C1 segment of cervical spinal cord (tissue), 14 donors: ENCODE measurements around the gene CTNNA3.

Experiments used
- DNase-seq, 14 donors: peaks; one replicate each; lab custom pipeline; 2025; lab: John Stamatoyannopoulos, UW

CTNNA3 gene

GRCh38 chr10:67033878-67034277 is 662.1 kb downstream of the CTNNA3 start:
- no peak for DNase-seq

DNA sequence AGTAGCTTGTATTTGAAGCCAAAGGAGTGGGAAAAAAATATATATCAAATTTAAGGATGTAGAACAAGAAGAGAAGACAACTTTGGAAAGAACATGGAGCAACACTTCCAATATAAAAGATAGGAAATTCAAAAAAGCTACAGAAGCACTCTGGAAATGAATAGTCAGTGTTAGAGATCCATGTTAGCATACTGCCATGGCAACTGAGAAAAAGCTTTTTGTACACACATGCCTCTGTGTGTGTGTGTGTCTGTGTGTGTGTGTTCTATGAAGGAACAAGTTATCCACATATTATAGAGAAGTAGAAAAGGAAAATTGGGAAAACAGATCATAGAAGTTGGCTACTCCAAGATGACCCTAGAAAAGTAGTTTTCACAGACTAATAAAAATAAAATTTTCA is 673.9 kb downstream of the CTNNA3 start:
- DNase-seq, result no peak

DNA sequence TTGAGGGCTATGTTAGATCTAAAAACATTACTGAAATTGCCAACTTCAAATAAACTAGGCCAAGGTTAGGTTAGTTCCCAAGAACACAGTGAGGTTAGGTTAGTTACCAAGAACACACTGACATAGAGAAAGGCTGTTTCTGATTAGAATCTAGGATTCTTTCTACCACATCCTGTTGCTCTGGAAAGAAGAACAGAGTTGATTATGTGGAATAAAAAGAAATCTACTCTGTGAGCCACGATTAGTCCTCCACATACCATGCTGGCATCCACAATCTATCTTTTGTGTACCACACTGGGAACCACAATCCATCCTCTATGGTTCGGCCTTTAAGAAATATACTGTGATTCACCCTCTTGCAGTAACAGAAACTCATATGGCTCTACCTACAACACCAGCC is 678.8 kb downstream of the CTNNA3 start:
- DNase-seq, result no peak

GRCh38 chr10:67015225-67015624 is 680.8 kb downstream of the CTNNA3 start:
- no peak for DNase-seq

DNA sequence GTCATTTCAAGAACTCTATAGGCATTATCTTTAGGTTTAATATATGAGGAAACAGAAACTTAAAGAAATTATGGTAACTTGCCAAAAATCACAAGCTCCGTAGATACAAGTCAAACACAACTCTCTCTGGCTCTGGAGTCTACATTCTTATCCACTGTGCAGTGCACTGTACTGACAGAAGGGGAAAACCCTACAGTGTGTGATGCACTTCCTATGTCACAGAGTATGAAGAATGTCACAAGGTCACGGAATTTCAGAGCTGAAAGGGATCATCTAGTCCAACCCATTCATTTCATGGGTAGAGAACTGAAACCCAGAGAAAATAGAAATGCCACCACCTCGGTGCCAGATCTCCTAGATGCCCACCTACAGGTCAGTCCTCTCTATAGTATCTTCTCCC is 684.0 kb downstream of the CTNNA3 start:
- DNase-seq, result no peak

DNA sequence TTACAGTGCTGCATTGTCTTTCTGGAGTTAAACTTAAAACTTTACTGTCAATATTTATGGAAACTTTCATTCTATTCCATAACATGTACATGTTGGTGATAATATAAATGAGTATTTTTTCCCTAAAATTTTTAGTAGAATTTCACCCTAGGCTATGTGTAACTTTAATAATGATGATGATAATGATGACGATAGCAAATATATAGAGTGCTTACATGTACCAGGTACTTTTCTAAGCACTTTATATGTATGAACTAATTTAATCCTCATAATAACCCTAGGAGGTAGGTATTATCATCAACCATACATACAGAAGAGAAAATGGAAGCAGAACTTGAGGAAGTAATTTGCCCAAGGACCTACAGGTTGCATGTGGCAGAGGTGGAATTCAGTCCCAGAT is 684.5 kb downstream of the CTNNA3 start:
- no peak for DNase-seq

- DNase-seq, result no peak
These were observed 690.0 kb downstream of the CTNNA3 start for GRCh38 chr10:67005981-67006380.

GRCh38 chr10:67004690-67005089 is 691.3 kb downstream of the CTNNA3 start:
- DNase-seq, result no peak

DNA sequence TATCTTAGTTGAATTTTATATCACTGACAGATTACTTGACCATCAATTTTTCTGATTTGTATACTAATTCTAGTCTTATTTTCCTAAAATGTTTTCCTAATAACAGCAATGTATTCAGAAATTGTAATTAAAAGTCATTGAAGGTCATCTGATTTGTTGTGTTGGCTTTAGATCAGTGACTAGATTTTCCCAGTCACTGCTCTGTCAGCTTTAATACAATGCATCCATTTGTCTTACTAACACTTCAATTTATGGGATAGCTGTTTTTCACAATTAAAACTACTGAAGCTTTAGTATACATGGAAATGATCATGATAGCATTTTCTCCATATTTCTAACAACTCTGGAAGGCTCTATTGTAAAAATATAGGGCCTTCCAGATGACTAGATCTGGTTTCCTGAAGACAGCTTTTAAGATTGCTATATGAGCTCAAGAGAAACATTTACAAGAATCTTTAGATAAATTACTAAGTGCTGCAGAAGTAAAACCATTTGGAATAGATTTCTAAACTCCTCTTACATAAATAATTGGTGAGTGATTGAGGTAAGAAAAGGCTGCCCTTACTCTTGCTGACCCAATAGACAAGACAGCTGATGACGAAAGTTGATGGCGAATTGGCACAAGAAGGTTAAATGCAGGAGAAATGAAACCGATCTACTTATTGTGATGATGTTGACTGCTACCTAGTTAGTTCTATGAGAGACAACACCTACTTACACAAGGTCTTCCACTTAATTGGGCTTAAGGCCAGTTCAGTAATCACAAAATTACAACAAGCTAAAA is 696.0 kb downstream of the CTNNA3 start:
- DNase-seq, result no peak

DNA sequence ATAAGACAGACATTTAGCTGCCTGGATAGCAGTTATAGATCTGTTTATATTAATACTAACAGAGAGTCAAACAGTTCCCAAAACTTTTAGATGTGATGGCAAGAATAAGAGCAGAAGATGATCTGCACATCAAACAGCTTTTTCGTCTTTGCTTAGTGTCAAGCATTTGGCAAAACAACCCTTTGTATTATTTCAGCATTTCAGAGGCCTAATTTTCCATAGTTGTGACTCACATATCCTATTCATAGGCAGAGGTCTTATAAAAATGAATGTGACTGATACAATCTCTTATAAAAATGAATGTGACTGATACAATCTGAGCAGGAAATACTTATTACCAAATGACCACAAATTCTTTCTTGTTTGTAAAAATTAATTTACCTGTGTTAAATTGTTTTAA is 699.0 kb downstream of the CTNNA3 start:
- no peak for DNase-seq

DNA sequence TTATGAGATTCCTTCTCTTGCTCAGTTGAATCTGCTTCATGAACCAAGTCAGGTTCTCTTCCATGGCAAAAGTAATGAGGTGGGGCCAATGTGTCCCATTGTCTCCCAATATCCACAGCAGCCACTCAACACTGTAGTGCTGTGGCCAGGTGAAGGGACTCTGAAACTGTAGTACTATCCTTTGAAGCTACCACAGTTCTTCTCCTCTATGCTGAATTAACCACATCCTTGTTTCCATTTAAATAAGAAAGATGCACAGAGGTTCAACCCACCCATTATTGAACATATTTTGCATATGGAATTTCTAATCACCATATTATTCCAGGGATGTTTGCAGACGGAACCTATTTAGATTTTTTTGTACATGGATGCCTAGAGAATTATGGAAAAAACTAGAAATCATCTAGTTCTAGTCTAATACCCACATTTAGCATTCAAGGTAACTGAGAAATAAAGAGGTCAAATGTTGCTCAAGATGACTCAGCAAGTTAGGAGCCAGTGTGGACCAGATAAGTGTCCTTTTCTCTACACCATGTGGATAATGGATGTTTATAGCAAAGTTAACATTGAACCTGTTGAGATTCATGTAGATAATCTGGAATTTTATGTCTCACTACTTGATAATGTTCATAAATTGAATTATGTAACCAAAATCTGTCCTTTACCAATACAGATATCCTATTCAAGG is 705.7 kb downstream of the CTNNA3 start:
- no peak for DNase-seq

DNA sequence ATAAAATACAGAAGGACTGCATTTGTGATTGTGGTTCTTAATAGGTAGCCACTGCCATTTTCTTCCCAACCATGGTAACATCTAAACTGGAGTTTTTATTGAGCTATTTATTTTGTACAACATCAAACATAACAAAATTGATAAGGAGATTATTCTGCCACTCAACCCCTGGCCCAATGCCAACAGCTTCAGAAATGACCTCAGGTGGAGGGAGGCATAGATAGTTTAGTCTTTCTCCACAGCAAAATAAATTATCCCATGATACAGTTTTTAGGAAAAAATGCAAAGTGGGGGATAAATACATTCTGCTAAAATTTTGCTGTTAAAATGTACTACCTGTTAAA is 712.5 kb downstream of the CTNNA3 start:
- no peak for DNase-seq

GRCh38 chr10:66982792-66983474 is 713.1 kb downstream of the CTNNA3 start:
- peak in 1 of 14 donors; percentile 52 for DNase-seq

DNA sequence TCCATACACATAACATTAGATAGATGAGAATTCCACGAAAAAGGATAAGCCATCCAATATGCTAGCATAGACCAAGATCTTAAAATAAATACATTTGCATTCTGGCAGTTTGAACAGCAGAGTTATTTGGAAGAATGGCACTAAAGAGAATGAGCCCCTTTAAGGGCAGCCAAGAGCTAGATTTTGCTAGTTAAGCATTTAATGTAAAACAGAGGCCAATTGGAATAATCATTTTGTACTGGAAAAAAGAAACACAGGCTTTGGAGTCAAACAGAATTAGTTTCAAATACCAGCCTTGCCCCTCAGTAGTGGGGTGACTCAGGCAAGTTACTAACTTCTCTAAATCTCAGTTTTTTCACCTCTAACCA is 714.0 kb downstream of the CTNNA3 start:
- no peak for DNase-seq

DNA sequence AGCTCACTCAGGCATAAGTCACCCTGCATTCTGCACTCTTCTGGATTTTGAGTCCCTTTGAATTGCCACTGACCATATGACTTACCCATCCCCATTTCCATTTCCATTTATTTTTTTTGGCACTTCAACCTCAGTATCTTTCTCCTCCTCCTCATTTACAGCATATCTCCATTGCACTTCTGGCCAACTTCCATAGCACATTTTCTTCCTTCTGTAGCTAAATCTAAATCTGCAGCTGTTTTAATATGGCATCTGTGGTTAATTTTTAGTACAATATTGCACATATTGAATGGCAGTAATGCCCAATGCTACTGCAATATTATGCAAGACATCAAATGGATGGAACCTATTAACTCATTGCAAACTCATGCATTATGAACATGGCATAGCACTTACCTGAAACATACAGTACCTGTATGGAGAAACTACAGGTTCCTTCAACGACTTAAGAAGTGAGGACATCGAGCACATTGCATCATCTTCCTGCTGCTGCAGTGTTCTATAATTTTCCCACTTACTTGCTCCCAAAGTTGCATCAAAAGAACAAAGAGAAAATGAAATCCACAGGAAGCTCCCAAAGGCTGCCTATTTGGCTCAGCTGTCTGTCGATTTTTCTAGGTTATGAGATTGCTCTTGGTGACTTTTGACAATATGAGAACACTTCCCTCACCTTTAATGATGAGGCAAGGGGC is 714.5 kb downstream of the CTNNA3 start:
- peak in 1 of 14 donors; percentile 47 for DNase-seq

DNA sequence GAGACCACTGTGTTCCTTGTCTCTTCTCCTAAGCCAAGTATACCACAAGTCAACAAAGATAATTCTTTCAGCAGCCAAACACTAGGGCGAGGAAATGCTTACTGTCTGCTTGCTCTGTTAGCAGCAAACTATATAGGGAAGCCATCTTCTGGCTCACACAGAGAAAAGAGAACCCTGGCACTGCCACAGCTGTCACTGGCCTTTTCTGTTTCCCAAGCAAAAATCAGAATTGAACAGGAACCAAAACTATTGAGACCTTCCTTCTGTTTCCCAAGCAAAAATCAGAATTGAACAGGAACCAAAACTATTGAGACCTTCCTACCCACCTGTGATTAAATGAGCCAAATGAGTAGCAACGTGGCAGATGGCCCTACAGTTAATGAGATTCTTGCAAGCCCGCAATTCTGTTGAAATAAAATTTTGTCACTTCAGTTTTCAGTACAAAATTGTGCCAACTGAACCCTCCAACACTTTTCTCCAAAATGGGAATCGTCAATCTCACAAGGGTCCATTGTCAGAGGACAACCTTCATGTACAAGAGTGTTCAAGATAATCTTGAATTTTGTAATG is 715.7 kb downstream of the CTNNA3 start:
- peak in 1 of 14 donors; percentile 63 for DNase-seq

- peak in 2 of 14 donors; percentile 9 to 76 for DNase-seq
These were observed 731.0 kb downstream of the CTNNA3 start for GRCh38 chr10:66964946-66965345.

- DNase-seq, result no peak
These were observed 737.5 kb downstream of the CTNNA3 start for GRCh38 chr10:66958466-66958865.

- no peak for DNase-seq
These were observed 744.1 kb downstream of the CTNNA3 start for GRCh38 chr10:66951896-66952295.

- DNase-seq, result no peak
These were observed 752.4 kb downstream of the CTNNA3 start for GRCh38 chr10:66943590-66943989.

GRCh38 chr10:66942407-66942806 is 753.6 kb downstream of the CTNNA3 start:
- no peak for DNase-seq

DNA sequence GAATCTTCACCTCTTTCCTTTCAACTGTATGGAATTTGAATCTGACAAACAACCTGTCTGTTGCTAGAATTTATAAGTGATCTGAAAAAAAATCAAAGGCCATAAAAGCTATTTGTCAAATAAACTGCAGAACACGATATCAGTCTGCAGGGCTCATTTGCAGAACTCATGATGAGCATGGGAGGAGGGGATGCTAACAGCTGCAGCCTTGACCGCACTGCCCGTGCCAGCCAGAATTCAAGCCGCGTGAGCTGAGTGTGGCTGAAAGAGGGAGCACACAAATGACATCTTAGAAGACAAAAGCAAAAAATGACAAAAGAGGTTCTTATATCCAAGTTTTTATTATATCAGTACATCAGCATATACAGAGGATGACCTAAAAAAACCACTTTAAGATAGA is 754.5 kb downstream of the CTNNA3 start:
- peak in 12 of 14 donors; percentile 21 to 55 (median 44) for DNase-seq
